AG10803 (cell line): ENCODE data around the gene SRSF9.

ENCODE experiments used
- DNase-seq: peaks from one replicate; pipeline ENCODE4 v3.0.0; 2010; ENCODE audit warnings: low read depth
- H3K4me3 ChIP-seq: 2 replicates; pipeline ENCODE4 v1.5.1; 2011; ENCODE audit warnings: mild to moderate bottlenecking, low read length, control low read depth
- CTCF ChIP-seq: conservative IDR thresholded peaks from 2 replicates; pipeline ENCODE4 v1.5.1; 2011; ENCODE audit warnings: mild to moderate bottlenecking, low read length, control low read depth, inconsistent platforms

The SRSF9 gene

DNA sequence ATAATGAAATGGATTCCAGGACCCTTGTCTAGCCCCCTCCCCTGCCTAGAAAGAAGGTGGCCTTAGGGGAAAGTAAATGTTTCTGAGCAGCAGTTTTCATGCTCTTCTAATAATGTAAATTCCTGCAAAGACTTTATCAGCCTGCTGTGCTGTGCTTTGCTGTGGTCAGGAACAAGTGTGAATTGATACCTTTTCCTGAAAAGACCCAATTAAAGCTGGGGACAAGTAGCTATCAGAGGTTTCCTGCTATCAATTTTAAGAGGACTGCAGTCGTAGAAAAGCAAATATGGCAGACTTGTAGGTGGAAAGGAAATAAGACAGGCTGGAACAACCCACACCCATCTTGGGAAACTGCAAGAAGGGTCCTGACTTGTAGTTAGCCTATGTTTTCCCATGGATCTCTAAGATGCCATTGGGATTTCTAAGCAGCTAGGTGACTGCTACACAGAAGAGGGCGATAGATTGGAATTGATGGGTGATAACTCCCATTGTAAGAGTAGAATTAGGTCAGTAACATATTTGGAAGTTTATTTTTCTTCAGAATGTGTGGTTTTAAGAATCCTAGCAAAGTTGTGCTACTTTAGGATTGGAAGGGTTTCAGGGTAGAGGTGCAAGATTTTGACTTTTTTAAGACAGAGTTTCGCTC lies 29.4 kb upstream of the SRSF9 start:
- no peak overlapping the region for H3K4me3 ChIP-seq
- no peak for TF ChIP-seq CTCF
- no peak for DNase-seq

- H3K4me3 ChIP-seq, result peak overlapping the region; percentile 90
- peak; percentile 27 for DNase-seq
- TF ChIP-seq CTCF, result no peak
These were observed 28.1 kb upstream of the SRSF9 start for GRCh38 chr12:120497524-120498150.

GRCh38 chr12:120496413-120497340 lies 27.1 kb upstream of the SRSF9 start:
- peak overlapping the region; percentile 90 for H3K4me3 ChIP-seq
- DNase-seq, result peak; percentile 38
- TF ChIP-seq CTCF, result no peak

DNA sequence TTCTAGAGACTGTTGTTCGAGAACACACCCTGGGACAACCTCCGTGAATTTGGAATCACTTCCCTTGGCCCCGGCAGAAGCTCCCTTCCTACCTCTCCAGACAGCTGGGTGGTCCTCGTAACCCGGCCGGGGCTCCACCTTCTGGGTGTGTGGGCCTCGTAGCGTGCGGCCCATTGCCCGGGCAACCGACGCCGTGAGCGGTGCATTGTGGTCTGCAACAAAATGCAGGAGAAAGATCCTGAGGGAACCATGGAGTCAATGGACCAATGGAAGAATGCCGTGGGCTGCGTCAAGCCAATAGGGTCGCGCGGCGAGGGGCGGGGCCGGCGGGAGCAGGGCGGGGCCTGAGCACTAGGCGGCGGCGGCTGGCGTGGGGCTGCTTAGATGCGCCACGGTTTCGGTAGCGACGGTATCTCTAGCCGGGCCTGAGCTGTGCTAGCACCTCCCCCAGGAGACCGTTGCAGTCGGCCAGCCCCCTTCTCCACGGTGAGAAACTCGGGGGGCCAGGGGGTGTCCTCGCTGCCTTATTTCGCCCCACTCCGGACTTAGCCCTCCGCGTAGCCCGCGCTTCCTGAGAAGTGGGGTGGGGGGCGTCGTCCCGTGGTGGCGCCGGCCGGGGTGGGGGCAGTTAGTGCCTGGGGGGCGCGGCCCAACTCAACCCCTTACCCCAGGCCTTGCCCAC lies 26.3 kb upstream of the SRSF9 start, which contains the start of gene DYNLL1:
Gene DYNLL1, plus strand, starts transcription at position 383 of the 682 bp plus-strand sequence. CDS start 309 bp downstream, outside the sequence.
- peak; percentile 93 for DNase-seq
- TF ChIP-seq CTCF, result no peak
- peak within 1 kb of the TSS; percentile 90 for H3K4me3 ChIP-seq

GRCh38 chr12:120495186-120495730 lies 25.7 kb upstream of the SRSF9 start:
- DNase-seq, result no peak
- no peak for TF ChIP-seq CTCF
- peak overlapping the region; percentile 77 for H3K4me3 ChIP-seq

- DNase-seq, result no peak
- no peak overlapping the region for H3K4me3 ChIP-seq
- no peak for TF ChIP-seq CTCF
These were observed 21.4 kb upstream of the SRSF9 start for GRCh38 chr12:120490833-120491512.
